Measurements from ENCODE around the gene GAB2.
"Not testable (repeated sequence)": the region's sequence is repeated elsewhere in the genome, so short reads cannot be mapped to it uniquely, and the experiment has no call there.

Gene GAB2

DNA sequence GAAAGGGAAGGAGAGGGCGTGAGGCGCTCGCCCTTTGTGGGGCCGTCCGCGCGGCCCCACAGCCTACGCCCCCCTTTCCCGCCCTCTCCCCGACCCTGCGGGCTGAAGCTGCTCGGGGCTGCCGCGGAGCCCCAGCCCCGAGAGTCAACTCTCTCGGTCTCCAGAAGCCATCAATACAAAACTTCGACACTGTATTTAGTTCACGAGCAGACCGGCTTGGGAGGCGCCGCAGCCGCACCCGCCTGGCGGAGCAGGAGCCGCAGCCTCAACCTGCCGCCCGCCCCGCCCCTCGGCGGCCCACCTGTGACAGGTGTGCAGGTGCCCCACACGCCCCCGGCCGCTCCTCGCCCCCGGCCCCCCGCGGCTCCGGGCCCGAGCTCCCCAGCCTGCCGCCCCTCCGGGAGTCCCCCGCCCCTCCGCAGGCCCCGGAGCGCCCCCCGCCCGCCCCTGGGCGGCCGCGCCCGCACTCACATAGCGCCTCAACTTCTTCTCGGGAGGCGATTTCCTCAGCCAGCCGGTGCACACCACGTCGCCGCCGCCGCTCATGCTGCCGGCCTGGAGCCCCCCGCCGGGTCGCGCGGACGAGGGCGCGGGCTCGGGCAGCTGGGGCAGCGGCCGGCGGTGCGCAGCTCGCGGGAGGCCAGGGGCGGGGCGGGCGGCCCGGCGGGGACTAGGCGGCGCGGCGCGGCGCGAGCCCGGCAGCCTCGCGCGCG is at the start of gene GAB2:
GAB2 (minus strand) TSS at position 646 of the 713 bp plus-strand sequence; CDS start at position 546, 100 bp downstream.
- DNase-seq (ENCODE audit: low read depth, low spot score), result no peak

DNA sequence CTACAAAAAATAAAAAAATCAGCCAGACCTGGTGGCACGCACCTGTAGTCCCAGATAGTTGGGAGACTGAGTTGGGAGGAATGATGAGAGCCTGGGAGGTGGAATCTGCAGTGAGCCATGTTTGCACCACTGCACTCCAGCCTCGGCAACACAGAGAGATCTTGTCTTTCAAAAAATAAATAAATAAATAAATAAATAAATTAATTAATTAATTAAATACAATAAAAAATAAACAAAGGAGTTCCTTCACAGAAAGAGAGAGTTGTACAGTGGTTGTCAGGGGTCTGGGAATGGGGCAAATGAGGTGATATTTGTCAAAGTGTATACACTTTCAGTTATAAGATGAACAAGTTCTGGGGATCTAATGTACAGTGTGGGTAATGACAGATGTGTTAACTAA is 49.8 kb upstream of the GAB2 start:
- DNase-seq (ENCODE audit: low read depth, low spot score), result no peak

GRCh38 chr11:78465169-78465942 is 47.7 kb upstream of the GAB2 start:
- no peak for DNase-seq (ENCODE audit: low read depth, low spot score)

DNA sequence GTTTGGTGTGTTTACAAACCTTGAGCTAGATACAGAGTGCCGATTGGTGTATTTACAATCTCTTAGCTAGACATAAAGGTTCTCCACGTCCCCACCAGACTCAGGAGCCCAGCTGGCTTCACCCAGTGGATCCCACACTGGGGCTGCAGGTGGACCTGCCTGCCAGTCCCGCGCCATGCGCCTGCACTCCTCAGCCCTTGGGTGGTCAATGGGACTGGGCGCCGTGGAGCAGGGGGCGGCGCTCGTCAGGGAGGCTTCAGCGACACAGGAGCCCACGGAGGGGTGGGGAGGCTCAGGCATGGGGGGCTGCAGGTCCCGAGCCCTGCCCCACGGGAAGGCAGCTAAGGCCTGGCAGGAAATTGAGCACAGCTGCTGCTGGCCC is 47.2 kb upstream of the GAB2 start:
- DNase-seq (ENCODE audit: low read depth, low spot score), result not testable (repeated sequence)

- no peak for DNase-seq (ENCODE audit: low read depth, low spot score)
These were observed 42.9 kb upstream of the GAB2 start for GRCh38 chr11:78460471-78460870.

GRCh38 chr11:78459738-78460137 is 42.1 kb upstream of the GAB2 start:
- no peak for DNase-seq (ENCODE audit: low read depth, low spot score)

GRCh38 chr11:78457448-78457847 is 39.8 kb upstream of the GAB2 start:
- DNase-seq (ENCODE audit: low read depth, low spot score), result no peak

DNA sequence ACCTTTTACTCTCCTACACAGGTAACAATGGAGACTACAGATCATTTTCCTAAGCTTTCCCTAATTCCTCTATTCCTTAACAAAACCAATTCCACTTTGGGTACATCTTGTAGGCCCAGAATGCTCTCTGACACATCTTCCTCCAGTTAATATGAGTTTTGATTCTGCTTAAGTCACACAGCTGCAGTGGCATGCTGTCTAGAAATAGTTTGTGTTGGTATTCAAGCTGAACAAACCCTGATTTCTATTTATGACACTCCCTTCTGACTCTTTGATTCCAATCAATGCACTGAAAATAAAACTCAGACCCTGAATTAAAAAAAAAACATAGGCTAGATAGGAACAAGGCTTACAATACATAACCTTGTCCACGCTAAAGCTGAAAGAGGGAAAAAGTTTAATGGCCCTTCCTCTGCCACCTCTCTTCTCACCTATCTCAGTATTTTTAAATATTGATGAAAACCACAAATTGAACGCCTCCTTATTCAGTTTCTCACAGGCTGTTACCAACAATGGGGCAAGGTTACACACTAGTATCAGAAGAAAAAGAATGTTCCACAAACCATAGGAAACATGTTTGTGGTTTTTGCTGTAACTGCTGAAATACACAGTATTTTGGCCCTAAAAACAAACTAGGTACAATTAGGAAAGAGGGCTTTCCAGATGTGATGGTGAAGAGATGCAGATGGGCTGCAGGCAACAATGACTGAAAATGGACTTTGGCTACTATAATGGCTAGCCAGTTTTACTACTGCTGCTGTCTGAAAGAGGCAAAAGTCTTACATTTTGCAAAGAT is 35.7 kb upstream of the GAB2 start:
- DNase-seq (ENCODE audit: low read depth, low spot score), result no peak

- DNase-seq (ENCODE audit: low read depth, low spot score), result no peak
These were observed 33.9 kb upstream of the GAB2 start for GRCh38 chr11:78451371-78452150.

- no peak for DNase-seq (ENCODE audit: low read depth, low spot score)
These were observed 33.2 kb upstream of the GAB2 start for GRCh38 chr11:78450866-78451265.

- DNase-seq (ENCODE audit: low read depth, low spot score), result no peak
These were observed 32.2 kb upstream of the GAB2 start for GRCh38 chr11:78449866-78450265.

DNA sequence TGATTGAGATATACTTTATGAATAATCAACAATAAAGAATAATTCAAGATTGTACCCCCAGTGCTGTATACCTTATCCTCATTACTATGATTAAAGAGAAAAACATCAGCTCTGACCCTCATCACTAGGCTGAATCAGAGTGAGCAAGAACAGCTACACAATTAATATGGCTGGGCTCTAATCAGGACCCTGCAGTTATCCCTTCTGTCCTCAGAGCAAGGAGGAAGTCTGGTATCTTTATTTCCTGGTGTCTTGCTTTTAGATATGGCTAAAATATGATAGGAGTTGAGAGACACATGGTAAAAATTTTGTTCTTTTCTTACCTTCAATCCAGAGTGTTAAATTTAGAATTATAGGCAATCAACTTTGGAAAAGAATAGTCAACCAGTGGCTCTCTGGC is 28.6 kb upstream of the GAB2 start:
- no peak for DNase-seq (ENCODE audit: low read depth, low spot score)

DNA sequence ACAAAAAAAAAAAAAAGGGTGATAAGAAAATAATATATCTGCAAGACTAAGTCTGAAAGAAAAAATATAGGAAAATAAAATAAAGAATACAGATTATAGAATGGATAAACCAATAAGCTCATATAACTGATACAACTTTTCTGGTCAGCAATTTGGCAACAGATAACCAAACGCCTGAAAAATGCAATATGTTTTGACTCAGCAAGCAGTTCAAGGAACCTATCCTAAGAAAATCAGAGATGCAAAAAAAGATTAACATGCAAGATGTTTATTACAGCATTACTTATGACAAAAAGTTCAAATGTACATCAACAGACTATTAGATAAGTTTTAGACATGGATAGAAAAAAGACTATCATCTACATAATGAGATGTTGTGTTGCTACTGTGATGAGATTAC is 27.1 kb upstream of the GAB2 start:
- DNase-seq (ENCODE audit: low read depth, low spot score), result no peak

- no peak for DNase-seq (ENCODE audit: low read depth, low spot score)
These were observed 24.3 kb upstream of the GAB2 start for GRCh38 chr11:78441956-78442355.

DNA sequence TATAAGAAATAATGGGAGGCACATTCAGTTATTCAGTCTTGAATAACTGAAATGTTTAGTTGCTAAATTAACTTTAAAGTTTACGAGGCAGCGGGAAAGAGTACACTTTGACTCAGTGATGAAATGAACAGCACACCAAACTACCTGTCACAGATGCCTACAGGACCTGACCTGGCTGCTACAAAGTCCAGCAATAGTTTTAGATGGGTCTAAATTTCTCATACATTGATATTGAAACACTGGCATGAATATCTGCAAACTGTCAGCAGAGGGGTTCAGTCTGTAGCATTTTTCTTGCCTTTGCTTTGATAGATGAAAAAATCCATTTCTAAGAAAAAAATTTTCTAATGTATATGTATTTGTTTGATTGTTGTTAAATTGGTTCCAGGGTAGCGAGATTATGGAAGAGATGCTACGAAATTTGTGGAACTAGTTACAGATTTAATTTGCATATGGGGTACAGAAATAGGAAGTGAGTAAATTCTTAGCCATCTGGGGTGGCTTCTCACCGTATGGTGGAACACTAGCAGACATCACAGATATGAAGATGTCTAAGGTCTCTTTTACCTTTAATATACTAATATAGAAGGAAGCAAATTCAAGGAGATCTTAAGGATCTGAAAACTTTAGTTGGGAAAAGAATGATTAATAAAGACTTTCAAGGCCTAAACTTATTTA is 20.8 kb upstream of the GAB2 start:
- no peak for DNase-seq (ENCODE audit: low read depth, low spot score)

GRCh38 chr11:78432956-78433355 is 15.3 kb upstream of the GAB2 start:
- DNase-seq (ENCODE audit: low read depth, low spot score), result no peak

DNA sequence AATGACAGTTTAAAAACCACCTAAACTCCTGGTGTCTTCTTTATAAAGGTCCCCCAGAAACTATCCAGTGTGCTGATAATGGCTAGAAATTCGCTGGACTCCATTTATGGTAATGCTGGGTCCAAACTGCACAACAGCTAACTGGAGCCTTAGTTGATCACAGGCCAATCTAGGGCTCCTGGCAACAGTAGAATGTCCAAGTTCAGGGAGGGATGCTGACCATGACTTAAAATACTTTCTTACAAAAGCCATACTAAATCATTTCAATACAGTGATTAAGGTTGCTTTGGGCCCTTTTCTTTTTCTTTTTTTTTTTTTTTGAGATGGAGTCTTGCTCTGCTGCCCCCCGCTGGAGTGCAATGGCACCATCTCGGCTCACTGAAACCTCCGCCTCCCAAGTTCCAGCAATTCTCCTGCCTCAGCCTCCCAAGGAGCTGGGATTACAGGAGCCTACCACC is 14.5 kb upstream of the GAB2 start:
- DNase-seq (ENCODE audit: low read depth, low spot score), result no peak

GRCh38 chr11:78429660-78430059 is 12.0 kb upstream of the GAB2 start:
- DNase-seq (ENCODE audit: low read depth, low spot score), result no peak

- no peak for DNase-seq (ENCODE audit: low read depth, low spot score)
These were observed 11.6 kb upstream of the GAB2 start for GRCh38 chr11:78429209-78429608.

DNA sequence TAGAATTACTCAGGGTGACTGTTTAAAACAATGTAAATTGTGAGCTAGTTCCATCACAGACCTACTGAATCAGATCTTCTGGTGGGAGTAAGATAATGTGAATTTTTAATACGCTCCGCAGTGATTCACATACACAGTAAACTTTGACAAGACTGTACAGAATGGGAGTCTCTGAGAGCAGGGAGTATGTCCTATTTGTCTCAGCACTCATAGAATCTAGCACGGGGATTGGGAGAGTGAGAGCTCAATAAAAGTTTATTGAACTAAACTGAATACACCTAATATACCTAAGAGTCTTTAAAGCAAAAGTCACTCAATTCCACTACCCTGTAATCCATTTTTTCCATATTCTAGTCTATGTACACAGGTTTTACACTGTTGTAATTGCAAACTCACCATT is 11.2 kb upstream of the GAB2 start:
- no peak for DNase-seq (ENCODE audit: low read depth, low spot score)

DNA sequence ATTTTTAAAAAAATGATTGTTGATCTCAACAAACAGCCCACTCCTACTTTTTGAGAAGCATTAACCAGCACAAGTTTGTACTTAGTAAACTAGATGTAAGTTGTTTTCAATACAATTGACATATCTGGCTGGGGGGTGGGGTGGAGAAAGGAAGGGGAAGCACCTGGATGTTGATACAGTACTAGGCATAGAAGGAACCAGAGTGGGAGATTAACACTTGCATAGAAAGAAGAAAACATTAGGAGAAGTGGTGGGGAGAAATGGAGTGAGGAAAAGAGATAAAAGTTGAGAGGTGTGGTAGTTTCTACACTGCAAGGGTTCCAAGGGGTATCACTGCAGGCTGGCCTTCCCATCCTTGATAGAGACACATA is 10.6 kb upstream of the GAB2 start:
- no peak for DNase-seq (ENCODE audit: low read depth, low spot score)

Data from brain pericyte (primary cell).